ENCODE measurements around the gene THOC5. TPM values are rescaled to one million over a fixed set of nuclear protein-coding genes. Genes with fewer than 3 reads are reported as not detected.

THOC5 gene
- 29.3 to 31.6 TPM (median 31.0 TPM) in 5 replicates for total RNA-seq (2022; extraction: Qiagen RNA extraction; ENCODE audit: low read depth)

GRCh38 chr22:29553351-29554224, at the start of gene THOC5:
TSS of gene THOC5 (minus strand) at chr22:29553757. CDS start at chr22:29549147, 4,610 bp downstream.

GRCh38 chr22:29479417-29480261, 73.9 kb downstream of the THOC5 start, which contains the start of gene NEFH:
TSS of gene NEFH (plus strand) at chr22:29480218. CDS start at chr22:29480263, 45 bp downstream.

Other genes starting within 250 kb of the THOC5 start
- 18.3 to 33.6 TPM (median 29.1 TPM) in 5 replicates for gene GAS2L1, start 247.1 kb downstream of the THOC5 start, total RNA-seq (2022; extraction: Qiagen RNA extraction; ENCODE audit: low read depth)
- 0.13 to 0.32 TPM (median 0.24 TPM) in 4 of 5 replicates, not detected in the other for gene RASL10A, start 238.1 kb downstream of the THOC5 start, total RNA-seq (2022; extraction: Qiagen RNA extraction; ENCODE audit: low read depth)
- gene AP1B1, start 165.2 kb downstream of the THOC5 start, total RNA-seq (2022; extraction: Qiagen RNA extraction; ENCODE audit: low read depth): 22.3 to 28.7 TPM (median 28.3 TPM) in 5 replicates
- gene RFPL1, start 115.2 kb downstream of the THOC5 start, total RNA-seq (2022; extraction: Qiagen RNA extraction; ENCODE audit: low read depth): not detected in 5 replicates
- gene NEFH, start 73.5 kb downstream of the THOC5 start, total RNA-seq (2022; extraction: Qiagen RNA extraction; ENCODE audit: low read depth): 0.09 to 0.15 TPM (median 0.11 TPM) in 5 replicates
- 57.9 to 65.2 TPM (median 63.4 TPM) in 5 replicates for gene NIPSNAP1, start 27.4 kb upstream of the THOC5 start, total RNA-seq (2022; extraction: Qiagen RNA extraction; ENCODE audit: low read depth)
- 12.6 to 17.7 TPM (median 14.0 TPM) in 5 replicates for gene NF2, start 49.9 kb upstream of the THOC5 start, total RNA-seq (2022; extraction: Qiagen RNA extraction; ENCODE audit: low read depth)
- 0.08 to 0.19 TPM (median 0.15 TPM) in 5 replicates for gene CABP7, start 166.2 kb upstream of the THOC5 start, total RNA-seq (2022; extraction: Qiagen RNA extraction; ENCODE audit: low read depth)
- 15.8 to 21.1 TPM (median 20.3 TPM) in 5 replicates for gene ZMAT5, start 213.2 kb upstream of the THOC5 start, total RNA-seq (2022; extraction: Qiagen RNA extraction; ENCODE audit: low read depth)
- 110 to 127 TPM (median 113 TPM) in 5 replicates for gene UQCR10, start 213.6 kb upstream of the THOC5 start, total RNA-seq (2022; extraction: Qiagen RNA extraction; ENCODE audit: low read depth)

Measured in A549 treated with CpdA at 1 μM for 4 hours (cell line).